ENCODE results near the gene CLDN8.

CLDN8 gene

GRCh38 chr21:30233228-30234020 is 17.5 kb upstream of the CLDN8 start:
- TF ChIP-seq CTCF (IDR thresholded peaks at IDR 0.05; ENCODE audit: extremely low read depth, insufficient read depth, missing control alignments): no peak
- no peak for DNase-seq (ENCODE audit: low spot score)
- in situ Hi-C loops (cut with MboI; ENCODE audit: low pct_unique_long_range_greater_than_20kb, low sequenced_read_pairs, unreplicated experiment): no loop called here

- no peak for TF ChIP-seq CTCF (IDR thresholded peaks at IDR 0.05; ENCODE audit: extremely low read depth, insufficient read depth, missing control alignments)
- DNase-seq (ENCODE audit: low spot score): no peak
- in situ Hi-C loops (cut with MboI; ENCODE audit: low pct_unique_long_range_greater_than_20kb, low sequenced_read_pairs, unreplicated experiment): no loop called here
Observed at GRCh38 chr21:30232011-30232410, 16.1 kb upstream of the CLDN8 start.

GRCh38 chr21:30227633-30228404 is 11.9 kb upstream of the CLDN8 start:
- no peak for DNase-seq (ENCODE audit: low spot score)
- in situ Hi-C loops (cut with MboI; ENCODE audit: low pct_unique_long_range_greater_than_20kb, low sequenced_read_pairs, unreplicated experiment): no loop called here
- TF ChIP-seq CTCF (IDR thresholded peaks at IDR 0.05; ENCODE audit: extremely low read depth, insufficient read depth, missing control alignments): no peak

- no peak for TF ChIP-seq CTCF (IDR thresholded peaks at IDR 0.05; ENCODE audit: extremely low read depth, insufficient read depth, missing control alignments)
- in situ Hi-C loops (cut with MboI; ENCODE audit: low pct_unique_long_range_greater_than_20kb, low sequenced_read_pairs, unreplicated experiment): no loop called here
- DNase-seq (ENCODE audit: low spot score): no peak
Observed at GRCh38 chr21:30227128-30227527, 11.2 kb upstream of the CLDN8 start.

- no peak for TF ChIP-seq CTCF (IDR thresholded peaks at IDR 0.05; ENCODE audit: extremely low read depth, insufficient read depth, missing control alignments)
- in situ Hi-C loops (cut with MboI; ENCODE audit: low pct_unique_long_range_greater_than_20kb, low sequenced_read_pairs, unreplicated experiment): no loop called here
- DNase-seq (ENCODE audit: low spot score): no peak
Observed at GRCh38 chr21:30223596-30223995, 7.7 kb upstream of the CLDN8 start.

GRCh38 chr21:30222724-30223123 is 6.8 kb upstream of the CLDN8 start:
- DNase-seq (ENCODE audit: low spot score): no peak
- TF ChIP-seq CTCF (IDR thresholded peaks at IDR 0.05; ENCODE audit: extremely low read depth, insufficient read depth, missing control alignments): no peak
- in situ Hi-C loops (cut with MboI; ENCODE audit: low pct_unique_long_range_greater_than_20kb, low sequenced_read_pairs, unreplicated experiment): no loop called here
